IMR-90 (cell line): ENCODE data around the gene GNAI3. TPM values are rescaled to one million over a fixed set of nuclear protein-coding genes. Genes with fewer than 3 reads are reported as not detected.

Experiments used
- ATAC-seq: fragments of 200-7000 bp; cut with Tn5 transposase; 2 replicates; pipeline ENCODE4 v1.9.1; 2020; ENCODE audit warnings: low read depth, mild to moderate bottlenecking, moderate library complexity
- BruUV-seq: library from RNA; stranded (reverse); fragments of 400-500 nt; replicated peaks from 2 replicates; lab custom pipeline; 2021; lab: Mats Ljungman, UMichigan
- CTCF ChIA-PET: fragments of 300-600 bp; formaldehyde crosslinking; extraction: SDS; loops from one replicate; lab custom pipeline; 2021; ENCODE audit warnings: antibody characterized with exemption; lab: Yijun Ruan, JAX
- POLR2A ChIA-PET: fragments of 300-600 bp; sonication (Branson Sonifier 250); formaldehyde crosslinking; loops from one replicate; lab custom pipeline; 2022; ENCODE audit warnings: antibody characterized with exemption; ENCODE audit not compliant: unreplicated experiment; lab: Charles Lee
- DNase-seq: peaks from one replicate; pipeline ENCODE4 v3.0.0; 2013
- H2AFZ ChIP-seq: replicated peaks from 2 replicates; pipeline ENCODE3; 2013; ENCODE audit warnings: low read length, mild to moderate bottlenecking; ENCODE audit not compliant: poor library complexity
- H2AK5ac ChIP-seq: 2 replicates; pipeline ENCODE4 v1.6.1; 2013; ENCODE audit warnings: low read depth, low read length, inconsistent platforms
- H2AK9ac ChIP-seq: replicated peaks from 2 replicates; pipeline ENCODE3; 2013; ENCODE audit warnings: mild to moderate bottlenecking, low read depth, low read length, moderate library complexity; ENCODE audit not compliant: poor library complexity
- H2BK120ac ChIP-seq: 2 replicates; pipeline ENCODE4 v1.6.1; 2013; ENCODE audit warnings: low read depth, low read length, inconsistent platforms
- H2BK15ac ChIP-seq: 3 replicates; pipeline ENCODE4 v1.6.1; 2013; ENCODE audit warnings: low read depth, low read length, inconsistent platforms
- H2BK20ac ChIP-seq: 2 replicates; pipeline ENCODE4 v1.6.1; 2013; ENCODE audit warnings: low read depth, mild to moderate bottlenecking, inconsistent platforms, low read length, moderate library complexity
- H2BK5ac ChIP-seq: 2 replicates; pipeline ENCODE4 v1.6.1; 2013; ENCODE audit warnings: mild to moderate bottlenecking, low read depth, low read length, inconsistent platforms; ENCODE audit not compliant: poor library complexity, severe bottlenecking
- H3K14ac ChIP-seq: replicated peaks from 2 replicates; pipeline ENCODE4 v1.6.1; 2013; ENCODE audit warnings: low read depth, low read length, inconsistent platforms
- H3K18ac ChIP-seq: 2 replicates; pipeline ENCODE4 v1.6.1; 2013; ENCODE audit warnings: low read depth, low read length, control low read depth
- H3K23ac ChIP-seq: 2 replicates; pipeline ENCODE4 v1.6.1; 2013; ENCODE audit warnings: low read depth, low read length, inconsistent platforms
- H3K27ac ChIP-seq: 2 replicates; pipeline ENCODE4 v1.5.1; 2013; ENCODE audit warnings: mild to moderate bottlenecking, control low read depth, low read length; ENCODE audit not compliant: insufficient read depth
- H3K27me3 ChIP-seq: 2 replicates; pipeline ENCODE4 v1.6.1; 2013; ENCODE audit warnings: low read length; ENCODE audit not compliant: control insufficient read depth, insufficient read depth
- H3K36me3 ChIP-seq: 2 replicates; pipeline ENCODE4 v1.6.1; 2013; ENCODE audit warnings: low read length, mixed read lengths; ENCODE audit not compliant: control insufficient read depth, insufficient read depth
- H3K4ac ChIP-seq: 2 replicates; pipeline ENCODE4 v1.6.1; 2013; ENCODE audit warnings: low read depth, low read length, inconsistent platforms
- H3K4me1 ChIP-seq: 2 replicates; pipeline ENCODE4 v1.6.1; 2013; ENCODE audit warnings: low read length, mixed read lengths; ENCODE audit not compliant: control insufficient read depth, insufficient read depth
- H3K4me2 ChIP-seq: 2 replicates; pipeline ENCODE4 v1.6.1; 2013; ENCODE audit warnings: low read depth, mild to moderate bottlenecking, control low read depth, low read length, moderate library complexity
- H3K4me3 ChIP-seq: 2 replicates; pipeline ENCODE4 v1.5.1; 2013; ENCODE audit warnings: low read depth, mild to moderate bottlenecking, control low read depth, low read length, moderate library complexity; ENCODE audit not compliant: insufficient read depth
- H3K56ac ChIP-seq: 2 replicates; pipeline ENCODE4 v1.6.1; 2013; ENCODE audit warnings: low read length, inconsistent platforms; ENCODE audit not compliant: insufficient read depth; ENCODE audit errors: extremely low read depth
- H3K79me1 ChIP-seq, 2 experiments: 2 replicates each; pipeline ENCODE4 v1.6.1; 2013; ENCODE audit warnings: low read length in 2 of 2, inconsistent platforms in 1 of 2, low read depth in 1 of 2
- H3K9ac ChIP-seq: 2 replicates; pipeline ENCODE4 v1.6.1; 2013; ENCODE audit warnings: low read depth, low read length, control low read depth
- H3K9me1 ChIP-seq: 2 replicates; pipeline ENCODE4 v1.6.1; 2013; ENCODE audit warnings: low read length, inconsistent platforms; ENCODE audit not compliant: insufficient read depth
- H3K9me3 ChIP-seq: 2 replicates; pipeline ENCODE4 v1.6.1; 2013; ENCODE audit warnings: low read length; ENCODE audit not compliant: control insufficient read depth, insufficient read depth
- H4K20me1 ChIP-seq: 2 replicates; pipeline ENCODE4 v1.6.1; 2013; ENCODE audit warnings: low read length, inconsistent platforms; ENCODE audit not compliant: insufficient read depth
- H4K5ac ChIP-seq: 2 replicates; pipeline ENCODE4 v1.6.1; 2013; ENCODE audit warnings: mild to moderate bottlenecking, low read depth, low read length, control low read depth
- H4K8ac ChIP-seq, 2 experiments: 2 replicates each; pipeline ENCODE4 v1.6.1; 2013; ENCODE audit warnings: low read depth in 2 of 2, low read length in 2 of 2, control low read depth in 1 of 2, inconsistent platforms in 1 of 2
- H4K91ac ChIP-seq: 2 replicates; pipeline ENCODE4 v1.6.1; 2013; ENCODE audit warnings: low read depth, low read length, inconsistent platforms; ENCODE audit not compliant: insufficient read depth
- BHLHE40 ChIP-seq: fragments of 150-350 bp; IDR thresholded peaks from 2 replicates; pipeline ENCODE4 v1.6.1; 2016; ENCODE audit warnings: mild to moderate bottlenecking, low read depth, low read length
- CEBPB ChIP-seq: IDR thresholded peaks from 2 replicates; pipeline ENCODE4 v1.6.1; 2012; ENCODE audit warnings: low read depth, low read length, improper control_type of control experiment
- CHD1 ChIP-seq: IDR thresholded peaks from 2 replicates; pipeline ENCODE4 v1.6.1; 2012; ENCODE audit warnings: low read depth, low read length, improper control_type of control experiment
- CTCF ChIP-seq: conservative IDR thresholded peaks from 2 replicates; pipeline ENCODE4 v1.5.1; 2012; ENCODE audit warnings: mild to moderate bottlenecking, low read depth, low read length, improper control_type of control experiment
- ELK1 ChIP-seq: fragments of 150-350 bp; IDR thresholded peaks from 2 replicates; pipeline ENCODE4 v1.6.1; 2016; ENCODE audit warnings: low read depth, mild to moderate bottlenecking, low read length, moderate library complexity, borderline replicate concordance
- FOS ChIP-seq: fragments of 150-350 bp; IDR thresholded peaks from 2 replicates; pipeline ENCODE4 v1.6.1; 2016; ENCODE audit warnings: low read depth, low read length
- MXI1 ChIP-seq: IDR thresholded peaks from 2 replicates; pipeline ENCODE4 v1.6.1; 2012; ENCODE audit warnings: low read depth, mild to moderate bottlenecking, low read length, moderate library complexity, borderline replicate concordance
- POLR2A ChIP-seq: IDR thresholded peaks from 2 replicates; pipeline ENCODE4 v1.6.1; 2012; ENCODE audit warnings: mild to moderate bottlenecking, low read depth, low read length
- RAD21 ChIP-seq: IDR thresholded peaks from 2 replicates; pipeline ENCODE4 v1.6.1; 2012; ENCODE audit warnings: low read length, improper control_type of control experiment
- RCOR1 ChIP-seq: IDR thresholded peaks from 2 replicates; pipeline ENCODE4 v1.6.1; 2012; ENCODE audit warnings: mild to moderate bottlenecking, low read length, improper control_type of control experiment; ENCODE audit not compliant: insufficient replicate concordance
- RFX5 ChIP-seq: IDR thresholded peaks from 2 replicates; pipeline ENCODE4 v1.8.0; 2012; ENCODE audit warnings: low read depth, mild to moderate bottlenecking, low read length, moderate library complexity
- SMC3 ChIP-seq: fragments of 150-350 bp; IDR thresholded peaks from 2 replicates; pipeline ENCODE4 v1.6.1; 2016; ENCODE audit warnings: low read depth, mild to moderate bottlenecking, antibody characterized with exemption, low read length, moderate library complexity
- USF2 ChIP-seq: fragments of 150-350 bp; IDR thresholded peaks from 2 replicates; pipeline ENCODE4 v1.6.1; 2017; ENCODE audit warnings: mild to moderate bottlenecking, antibody characterized with exemption, low read length, low read depth
- WGBS, 2 experiments: methylation state at CpG; one replicate each; pipeline versions ENCODE4 v1.1.5 to v1.1.7; 2013; ENCODE audit warnings: missing lambda C conversion rate in 2 of 2; ENCODE audit not compliant: insufficient read length in 1 of 2; ENCODE audit errors: extremely low coverage in 2 of 2; 5-methylcytosine and 5-hydroxymethylcytosine counted together
- dilution Hi-C: fragments of 300-500 bp; cut with HindIII; formaldehyde crosslinking; loops from one replicate; pipeline ENCODE4 v1.14.3; 2018; ENCODE audit warnings: low sequenced_read_pairs; ENCODE audit not compliant: unreplicated experiment
- in situ Hi-C: fragments of 300-500 bp; cut with MboI; formaldehyde crosslinking; loops from 3 replicates; pipeline ENCODE4 v1.14.3; 2019; ENCODE audit warnings: low sequenced_read_pairs, inconsistent platforms, mixed read lengths
- intact Hi-C: fragments of 100-400 bp; cut with micrococcal nuclease; formaldehyde crosslinking; loops from 2 replicates; pipeline ENCODE4 v1.10.0; 2022
- polyA plus RNA-seq, 3 experiments: library from polyadenylated mRNA; depleted of rRNA; stranded (reverse); fragments of >200 nt; gene quantifications; 2 replicates each; pipeline ENCODE4 v1.2.3, GENCODE V29; 2012; ENCODE audit warnings: low replicate concordance in 1 of 3
- total RNA-seq: library from RNA; depleted of rRNA; stranded (reverse); fragments of >200 nt; gene quantifications from 2 replicates; pipeline ENCODE4 v1.2.3, GENCODE V29; 2012

Gene GNAI3
- total and polyA plus RNA-seq, 2 of the 4 experiments (the other 2 are of a cell fraction) = 5.9 to 14.9 TPM

GRCh38 chr1:109509176-109510134, 39.0 kb upstream of the GNAI3 start, which contains the start of gene AMIGO1:
TSS of gene AMIGO1 (minus strand) at chr1:109509727. CDS start at chr1:109508912, 815 bp downstream.
- H3K27me3 ChIP-seq = peaks cover 9% of the 10 kb centered on the region
- H2AFZ ChIP-seq = peak within 1 kb of the TSS; percentile 99
- H4K91ac ChIP-seq = no peak within 1 kb of the TSS
- H2BK5ac ChIP-seq = no peak within 1 kb of the TSS
- H3K9me1 ChIP-seq = peaks cover 5% of the 10 kb centered on the region; the same call in 1 of the 2 replicates
- no peak within 1 kb of the TSS for H2BK15ac ChIP-seq
- peak within 1 kb of the TSS; percentile 81 for H3K4me3 ChIP-seq
- peak within 1 kb of the TSS; percentile 20; the same call in 1 of the 2 replicates for H2BK120ac ChIP-seq
- no peak within 1 kb of the TSS for H3K4ac ChIP-seq
- no peak within 1 kb of the TSS for H4K5ac ChIP-seq
- no peak within 1 kb of the TSS; the same call in 1 of the 2 replicates for H3K14ac ChIP-seq
- no peak within 1 kb of the TSS for H3K56ac ChIP-seq
- WGBS, 2 experiments = 3% methylated on average over 40 of the region's 100 CpGs; no CpG with 5 or more reads in 1 of the 2 experiments
- intact Hi-C loops = no loop called here
- H2BK20ac ChIP-seq = no peak within 1 kb of the TSS
- CTCF ChIA-PET = interaction anchor here (0.6 to 4.0 kb wide), 6 partner anchors 9 to 23 kb away, joined by 3 to 13 read pairs (median 3); no protein-coding TSS in a partner anchor
- 0 out of 2 replicates have a peak within 1 kb of the TSS, but pooled peaks have one; percentile 39 for H2AK5ac ChIP-seq
- no peaks in the 10 kb centered on the region; the same call in 1 of the 2 replicates for H4K20me1 ChIP-seq
- peak within 1 kb of the TSS; percentile 84 for H2AK9ac ChIP-seq
- peaks cover 2% of the 10 kb centered on the region; the same call in 1 of the 2 replicates for H3K36me3 ChIP-seq
- H3K9ac ChIP-seq = peak within 1 kb of the TSS; percentile 8; the same call in 1 of the 2 replicates
- no peak within 1 kb of the TSS for H3K18ac ChIP-seq
- POLR2A ChIA-PET = no interaction called here
- peak within 1 kb of the TSS; percentile 96 for H3K4me2 ChIP-seq
- peak within 1 kb of the TSS; percentile 48; the same call in 1 of the 2 replicates for H3K27ac ChIP-seq
- BruUV-seq = no TSS peak
- in situ Hi-C loops = no loop called here
- H3K4me1 ChIP-seq = peaks cover 5% of the 10 kb centered on the region
- no peaks in the 10 kb centered on the region for H3K79me1 ChIP-seq
- H3K23ac ChIP-seq = 0 out of 2 replicates have a peak within 1 kb of the TSS, but pooled peaks have one; percentile 17
- dilution Hi-C loops = no loop called here
- peak within 1 kb of the TSS in 1 of 2 experiments; percentile 42; a peak in 1 of 4 replicates for H4K8ac ChIP-seq
- DNase-seq (peak; percentile 43), ATAC-seq (peak; percentile 93)
- no peaks in the 10 kb centered on the region for H3K9me3 ChIP-seq
- peak; percentile 10; the same call in 1 of the 2 replicates for TF ChIP-seq USF2
- no peak for TF ChIP-seq CEBPB
- TF ChIP-seq CTCF = no peak
- no peak for TF ChIP-seq CHD1
- no peak for TF ChIP-seq RCOR1
- peak; percentile 96 for TF ChIP-seq BHLHE40
- no peak for TF ChIP-seq RAD21
- no peak for TF ChIP-seq POLR2A
- TF ChIP-seq FOS = no peak
- TF ChIP-seq ELK1 = no peak
- TF ChIP-seq RFX5 = no peak
- no peak for TF ChIP-seq SMC3
- TF ChIP-seq MXI1 = peak; percentile 90
